COLO829 (cell line): ENCODE measurements around the gene MYO1H.

Experiments used
- DNase-seq: peaks from one replicate; pipeline ENCODE4 v3.0.0; 2012; ENCODE audit warnings: low spot score

MYO1H gene

DNA sequence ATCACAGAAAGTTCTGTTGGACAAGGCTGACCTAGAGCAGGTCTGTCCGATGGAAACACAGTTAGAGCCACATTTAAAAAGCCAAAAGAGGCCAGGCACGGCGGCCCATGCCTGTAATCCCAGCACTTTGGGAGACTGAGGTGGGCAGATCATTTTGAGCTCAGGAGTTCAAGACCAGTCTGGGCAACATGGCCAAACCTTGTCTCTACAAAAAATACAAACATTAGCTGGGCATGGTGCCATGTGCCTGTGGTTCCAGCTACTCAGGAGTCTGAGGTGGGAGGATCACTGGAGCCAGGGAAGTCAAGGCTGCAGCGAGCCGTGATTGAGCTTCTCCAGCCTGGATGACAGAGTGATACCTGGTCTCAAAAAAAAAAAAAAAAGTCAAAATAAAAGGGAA, 144.7 kb downstream of the MYO1H start:
- DNase-seq = no peak

DNA sequence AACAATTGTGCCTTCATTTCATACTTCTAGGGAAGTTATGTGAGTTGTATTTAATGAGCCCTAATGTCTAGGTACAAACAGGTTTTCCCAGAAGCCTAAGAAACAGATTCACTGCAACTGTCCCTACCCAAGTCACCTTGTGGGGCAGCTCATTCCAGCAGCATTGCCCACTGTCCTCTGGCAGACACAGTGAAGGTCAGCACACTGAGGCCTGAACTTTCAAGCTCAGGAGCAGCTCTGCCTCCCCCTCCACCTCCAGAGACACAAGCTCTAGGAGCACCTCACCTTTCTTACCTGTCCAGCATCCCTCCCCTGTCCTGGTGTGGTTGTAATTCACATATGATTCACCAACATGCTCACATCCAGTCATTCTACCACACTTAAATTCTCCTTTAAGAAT, 145.4 kb downstream of the MYO1H start:
- no peak for DNase-seq

DNA sequence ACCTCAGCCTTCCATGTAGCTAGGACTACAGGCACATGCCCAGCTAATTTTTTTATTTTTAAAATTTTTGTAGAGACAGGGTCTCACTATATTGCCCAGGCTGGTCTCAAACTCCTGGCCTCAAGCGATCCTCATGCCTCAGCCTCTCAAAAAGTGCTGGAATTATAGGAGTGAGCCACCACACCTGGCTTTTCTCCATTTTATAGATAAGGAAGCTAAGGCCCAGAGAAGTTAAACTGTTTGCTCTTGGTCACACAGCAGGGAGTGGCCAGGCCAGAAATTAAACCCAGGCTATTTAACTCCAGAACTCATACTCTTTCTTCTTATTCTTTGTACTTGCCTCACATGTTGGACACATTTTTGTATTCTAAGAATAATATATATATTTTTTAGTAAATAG, 146.2 kb downstream of the MYO1H start:
- DNase-seq = no peak

DNA sequence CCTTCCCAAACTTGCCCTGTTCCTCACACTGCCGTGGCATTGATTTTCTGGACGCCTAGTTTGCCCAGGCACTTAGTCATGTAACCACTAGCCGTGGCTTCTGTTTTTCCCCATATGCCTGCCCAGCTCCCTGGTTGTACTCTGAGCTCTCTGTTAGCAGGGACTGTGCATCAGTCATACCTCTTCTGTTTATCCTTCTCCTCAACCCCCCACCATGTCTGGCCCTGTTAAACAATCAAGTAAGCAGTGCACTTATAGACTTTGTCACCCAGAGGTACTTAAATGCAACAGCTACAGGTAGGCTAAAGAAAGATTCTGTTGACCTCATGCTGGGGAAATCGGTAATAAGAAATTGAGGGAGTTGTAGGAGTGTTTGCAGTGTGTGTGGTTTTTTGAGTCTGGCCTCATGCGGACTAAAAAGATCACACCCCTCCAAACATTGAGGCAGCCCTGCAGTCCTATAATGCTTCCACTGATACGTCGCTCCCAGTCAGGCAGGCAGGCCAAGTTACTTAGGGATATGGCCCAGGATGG, 146.7 kb downstream of the MYO1H start:
- no peak for DNase-seq

DNA sequence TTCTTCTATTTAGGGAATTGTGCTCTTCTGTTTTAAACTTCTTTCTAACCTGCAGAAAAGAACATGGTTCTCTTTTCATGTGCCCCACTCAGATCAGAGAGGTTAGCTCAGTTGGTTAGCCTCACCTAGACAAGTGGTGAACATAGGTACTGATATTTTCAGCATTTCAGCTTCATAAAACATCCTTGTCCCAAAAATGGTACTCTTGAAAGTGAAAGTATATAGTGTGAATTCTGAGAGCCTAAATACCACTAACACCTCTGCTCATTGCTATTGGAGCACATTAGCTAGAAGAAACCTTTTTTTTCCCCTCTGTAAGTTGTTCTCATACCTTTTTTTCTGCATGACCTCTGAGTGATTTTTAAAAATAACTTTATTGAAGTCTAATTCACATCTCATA, 147.3 kb downstream of the MYO1H start:
- no peak for DNase-seq

DNA sequence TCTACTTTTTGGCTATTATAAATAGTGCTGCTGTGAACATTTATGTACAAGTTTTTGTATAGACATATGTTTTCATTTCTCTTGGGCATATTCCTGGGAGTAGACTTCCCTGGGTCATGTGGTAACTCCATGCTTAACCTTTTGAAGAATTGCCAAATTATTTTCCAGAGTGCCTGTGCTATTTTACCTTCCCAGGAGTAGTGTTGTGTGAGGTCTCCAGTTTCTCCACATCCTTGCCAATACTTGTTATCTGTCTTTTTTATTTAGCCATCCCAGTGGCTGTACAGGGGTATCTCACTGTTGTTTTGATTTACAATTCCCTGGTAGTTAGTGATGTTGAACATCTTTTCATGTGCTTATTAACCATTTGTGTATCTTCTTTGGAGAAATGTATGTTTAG, 148.6 kb downstream of the MYO1H start:
- DNase-seq = no peak

DNA sequence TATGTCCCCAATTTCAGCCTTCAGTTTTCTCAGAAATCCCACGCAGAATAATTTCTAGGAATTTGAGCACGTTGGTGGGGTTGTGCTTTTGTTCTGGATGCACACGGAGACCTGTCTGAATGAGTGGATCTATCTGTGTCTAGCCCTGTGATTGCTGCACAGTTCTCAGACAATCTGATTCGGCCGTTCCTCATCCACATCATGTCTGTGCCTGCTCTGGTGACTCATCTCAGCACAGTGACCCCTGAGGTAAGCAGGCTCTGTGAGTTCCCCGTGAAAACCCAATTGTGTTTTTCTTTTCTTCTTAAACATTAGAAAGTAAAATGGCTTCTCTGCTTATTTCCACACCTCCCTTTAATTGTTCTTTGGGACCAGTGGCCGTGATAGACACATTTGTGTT, 150.0 kb downstream of the MYO1H start:
- DNase-seq = no peak
